MM.1S (cell line): ENCODE data around the gene FES.

Experiments
- EZH2 ChIP-seq: fragments of 300-600 bp; sonication (generic); optimal IDR thresholded peaks from 2 replicates; pipeline ENCODE3; 2017; ENCODE audit warnings: low read depth, mild to moderate bottlenecking, antibody characterized with exemption, low read length, mixed read lengths
- EZH2phosphoT487 ChIP-seq: fragments of 300-600 bp; sonication (generic); IDR thresholded peaks from 2 replicates; pipeline ENCODE4 v1.6.1; 2018; ENCODE audit warnings: antibody characterized with exemption, low read length
- TF ChIP-seq, protein P1 (sequence below): fragments of 300-600 bp; sonication (generic); IDR thresholded peaks from 2 replicates; pipeline ENCODE4 v1.5.1; 2016; ENCODE audit warnings: antibody characterized with exemption, low read length, mixed read lengths

- TF ChIP-seq EZH2 (no peak), EZH2phosphoT487 (no peak)
- TF ChIP-seq, protein P1, sequence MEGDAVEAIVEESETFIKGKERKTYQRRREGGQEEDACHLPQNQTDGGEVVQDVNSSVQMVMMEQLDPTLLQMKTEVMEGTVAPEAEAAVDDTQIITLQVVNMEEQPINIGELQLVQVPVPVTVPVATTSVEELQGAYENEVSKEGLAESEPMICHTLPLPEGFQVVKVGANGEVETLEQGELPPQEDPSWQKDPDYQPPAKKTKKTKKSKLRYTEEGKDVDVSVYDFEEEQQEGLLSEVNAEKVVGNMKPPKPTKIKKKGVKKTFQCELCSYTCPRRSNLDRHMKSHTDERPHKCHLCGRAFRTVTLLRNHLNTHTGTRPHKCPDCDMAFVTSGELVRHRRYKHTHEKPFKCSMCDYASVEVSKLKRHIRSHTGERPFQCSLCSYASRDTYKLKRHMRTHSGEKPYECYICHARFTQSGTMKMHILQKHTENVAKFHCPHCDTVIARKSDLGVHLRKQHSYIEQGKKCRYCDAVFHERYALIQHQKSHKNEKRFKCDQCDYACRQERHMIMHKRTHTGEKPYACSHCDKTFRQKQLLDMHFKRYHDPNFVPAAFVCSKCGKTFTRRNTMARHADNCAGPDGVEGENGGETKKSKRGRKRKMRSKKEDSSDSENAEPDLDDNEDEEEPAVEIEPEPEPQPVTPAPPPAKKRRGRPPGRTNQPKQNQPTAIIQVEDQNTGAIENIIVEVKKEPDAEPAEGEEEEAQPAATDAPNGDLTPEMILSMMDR = no peak
Observed at GRCh38 chr15:90873998-90874605, 10.2 kb upstream of the FES start.
